Islet precursor cell (in vitro differentiated cells): Measurements from ENCODE around the gene RBM4B.

Experiments
- DNase-seq: peaks from one replicate; pipeline ENCODE4 v3.0.0-alpha.2; 2018

Gene RBM4B

GRCh38 chr11:66686801-66687750, 9.4 kb upstream of the RBM4B start:
- DNase-seq, result no peak

GRCh38 chr11:66686100-66686785, 8.6 kb upstream of the RBM4B start:
- peak; percentile 85 for DNase-seq

- no peak for DNase-seq
Observed at GRCh38 chr11:66685276-66686099, 7.8 kb upstream of the RBM4B start.

- DNase-seq, result no peak
Observed at GRCh38 chr11:66684635-66685034, 6.9 kb upstream of the RBM4B start.

- DNase-seq, result no peak
Observed at GRCh38 chr11:66683877-66684276, 6.2 kb upstream of the RBM4B start.

GRCh38 chr11:66680966-66681645, 3.4 kb upstream of the RBM4B start:
- DNase-seq, result no peak

GRCh38 chr11:66676931-66677598, 622 bp downstream of the RBM4B start:
- DNase-seq, result no peak

- no peak for DNase-seq
Observed at GRCh38 chr11:66676282-66676919, 1.3 kb downstream of the RBM4B start.

GRCh38 chr11:66674964-66675602, 2.6 kb downstream of the RBM4B start:
- no peak for DNase-seq

GRCh38 chr11:66670816-66671215, 6.9 kb downstream of the RBM4B start:
- no peak for DNase-seq

- DNase-seq, result no peak
Observed at GRCh38 chr11:66665369-66665768, 12.3 kb downstream of the RBM4B start.

GRCh38 chr11:66663741-66664296, 13.9 kb downstream of the RBM4B start:
- DNase-seq, result no peak

GRCh38 chr11:66659763-66660162, 17.9 kb downstream of the RBM4B start:
- no peak for DNase-seq

- no peak for DNase-seq
Observed at GRCh38 chr11:66653123-66653522, 24.6 kb downstream of the RBM4B start.

GRCh38 chr11:66652651-66653050, 25.0 kb downstream of the RBM4B start:
- DNase-seq, result no peak

GRCh38 chr11:66651016-66651415, 26.7 kb downstream of the RBM4B start:
- DNase-seq, result no peak

- DNase-seq, result no peak
Observed at GRCh38 chr11:66649903-66650302, 27.8 kb downstream of the RBM4B start.

GRCh38 chr11:66646828-66647227, 30.9 kb downstream of the RBM4B start:
- DNase-seq, result no peak

- no peak for DNase-seq
Observed at GRCh38 chr11:66643745-66644437, 33.8 kb downstream of the RBM4B start.

- no peak for DNase-seq
Observed at GRCh38 chr11:66641834-66642233, 35.9 kb downstream of the RBM4B start.
